Measurements from ENCODE around the gene SFTPB.
A peak's percentile ranks its signal among the peaks of the same experiment; 100 is the strongest.

SFTPB gene

DNA sequence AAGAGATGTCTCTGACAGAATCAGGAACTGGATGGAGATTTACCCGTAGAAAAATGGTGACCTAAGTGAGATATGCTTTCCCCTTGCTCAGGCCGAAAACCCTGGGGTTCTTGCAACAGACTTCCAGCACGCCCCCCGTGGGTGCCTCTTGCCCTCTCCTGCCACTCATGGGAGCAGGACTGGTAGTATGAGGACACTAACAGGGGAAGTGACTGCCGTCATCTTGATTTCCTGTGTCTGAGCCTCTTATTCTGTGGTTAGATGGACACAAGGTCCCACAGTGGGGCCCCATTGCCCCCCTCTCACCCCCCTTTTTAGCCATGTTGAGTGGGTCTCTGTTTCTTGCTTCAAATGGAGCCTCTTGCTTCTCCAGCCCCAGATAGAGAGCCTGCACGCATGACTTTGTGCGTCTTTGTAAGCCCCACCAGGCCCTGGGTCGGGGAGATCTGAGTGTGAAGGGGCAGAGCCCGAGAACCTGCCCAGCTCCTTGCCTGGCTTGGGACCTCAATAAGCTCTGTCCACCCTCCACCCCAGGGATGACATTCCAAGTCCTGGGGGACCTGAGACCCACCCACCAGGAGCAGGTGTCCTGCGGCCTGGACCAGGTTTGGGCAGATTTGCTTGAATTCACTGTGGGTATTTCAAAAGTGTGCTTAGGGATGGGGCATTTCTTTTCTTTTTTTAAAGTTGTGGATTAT, 38.7 kb upstream of the SFTPB start:
- H3K27me3 Mint-ChIP-seq: peaks cover 3% of the 10 kb centered on the region
- no peak overlapping the region for H3K27ac Mint-ChIP-seq
- H3K4me3 Mint-ChIP-seq: no peak overlapping the region
- no peaks in the 10 kb centered on the region for H3K9me3 Mint-ChIP-seq (ENCODE audit: low read depth)
- peaks cover 19% of the 10 kb centered on the region for H3K4me1 Mint-ChIP-seq (ENCODE audit: low read depth)
- no peaks in the 10 kb centered on the region for H3K36me3 Mint-ChIP-seq

- no peaks in the 10 kb centered on the region for H3K9me3 Mint-ChIP-seq (ENCODE audit: low read depth)
- no peak overlapping the region for H3K4me3 Mint-ChIP-seq
- H3K27me3 Mint-ChIP-seq: peaks cover 3% of the 10 kb centered on the region
- no peak overlapping the region for H3K27ac Mint-ChIP-seq
- H3K4me1 Mint-ChIP-seq (ENCODE audit: low read depth): peaks cover 22% of the 10 kb centered on the region
- no peaks in the 10 kb centered on the region for H3K36me3 Mint-ChIP-seq
Observed at GRCh38 chr2:85706063-85706462, 38.1 kb upstream of the SFTPB start.

DNA sequence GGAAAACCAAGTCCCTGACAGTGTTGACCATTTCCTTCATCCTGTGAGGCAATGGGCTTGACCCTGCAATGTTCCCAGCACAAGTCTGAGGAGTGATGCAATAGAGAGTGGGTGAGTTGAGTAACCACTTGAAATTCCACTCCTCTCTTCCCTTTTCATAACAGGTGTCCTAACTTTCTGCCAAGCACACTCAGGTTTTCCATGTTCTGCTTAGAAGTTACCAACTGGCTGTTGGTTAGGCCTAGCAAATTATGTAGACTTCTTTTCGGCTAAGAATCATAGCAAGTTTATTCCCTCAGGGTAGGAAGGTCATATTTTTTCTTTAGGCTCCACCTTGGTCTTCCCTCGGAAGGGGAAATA, 37.7 kb upstream of the SFTPB start:
- no peak overlapping the region for H3K4me3 Mint-ChIP-seq
- H3K36me3 Mint-ChIP-seq: no peaks in the 10 kb centered on the region
- H3K27me3 Mint-ChIP-seq: peaks cover 3% of the 10 kb centered on the region
- H3K9me3 Mint-ChIP-seq (ENCODE audit: low read depth): no peaks in the 10 kb centered on the region
- peaks cover 22% of the 10 kb centered on the region for H3K4me1 Mint-ChIP-seq (ENCODE audit: low read depth)
- H3K27ac Mint-ChIP-seq: no peak overlapping the region

- H3K27ac Mint-ChIP-seq: no peak overlapping the region
- no peak overlapping the region for H3K4me3 Mint-ChIP-seq
- peaks cover 3% of the 10 kb centered on the region for H3K27me3 Mint-ChIP-seq
- H3K36me3 Mint-ChIP-seq: no peaks in the 10 kb centered on the region
- peaks cover 22% of the 10 kb centered on the region for H3K4me1 Mint-ChIP-seq (ENCODE audit: low read depth)
- no peaks in the 10 kb centered on the region for H3K9me3 Mint-ChIP-seq (ENCODE audit: low read depth)
Observed at GRCh38 chr2:85704800-85705679, 37.0 kb upstream of the SFTPB start.

- Mint-ChIP-seq H3K36me3 (no peaks in the 10 kb centered on the region), H3K4me3 (no peak overlapping the region), H3K27ac (no peak overlapping the region)
Observed at GRCh38 chr2:85704038-85704437, 36.0 kb upstream of the SFTPB start.

GRCh38 chr2:85703329-85703728, 35.3 kb upstream of the SFTPB start:
- Mint-ChIP-seq H3K4me1 (ENCODE audit: low read depth) (peaks cover 22% of the 10 kb centered on the region), H3K4me3 (no peak overlapping the region), H3K36me3 (no peaks in the 10 kb centered on the region), H3K27me3 (peaks cover 3% of the 10 kb centered on the region), H3K27ac (peak overlapping the region; percentile 61), H3K9me3 (ENCODE audit: low read depth) (no peaks in the 10 kb centered on the region)

More at GRCh38 chr2:85704038-85704437, 36.0 kb upstream of the SFTPB start:
- Mint-ChIP-seq H3K9me3 (ENCODE audit: low read depth) (no peaks in the 10 kb centered on the region), H3K4me1 (ENCODE audit: low read depth) (peaks cover 22% of the 10 kb centered on the region), H3K27me3 (peaks cover 3% of the 10 kb centered on the region)

- Mint-ChIP-seq H3K36me3 (no peaks in the 10 kb centered on the region), H3K27me3 (no peaks in the 10 kb centered on the region), H3K9me3 (ENCODE audit: low read depth) (no peaks in the 10 kb centered on the region), H3K4me3 (no peak overlapping the region), H3K27ac (peak overlapping the region; percentile 61), H3K4me1 (ENCODE audit: low read depth) (peaks cover 22% of the 10 kb centered on the region)
Observed at GRCh38 chr2:85702800-85703199, 34.8 kb upstream of the SFTPB start.

GRCh38 chr2:85702172-85702571, 34.2 kb upstream of the SFTPB start:
- H3K27ac Mint-ChIP-seq: peak overlapping the region; percentile 37

GRCh38 chr2:85699325-85699724, 31.3 kb upstream of the SFTPB start:
- no peaks in the 10 kb centered on the region for H3K27me3 Mint-ChIP-seq
- H3K36me3 Mint-ChIP-seq: no peaks in the 10 kb centered on the region
- H3K27ac Mint-ChIP-seq: no peak overlapping the region
- H3K4me3 Mint-ChIP-seq: no peak overlapping the region
- peaks cover 21% of the 10 kb centered on the region for H3K4me1 Mint-ChIP-seq (ENCODE audit: low read depth)
- H3K9me3 Mint-ChIP-seq (ENCODE audit: low read depth): no peaks in the 10 kb centered on the region

More at GRCh38 chr2:85702172-85702571, 34.2 kb upstream of the SFTPB start:
- Mint-ChIP-seq H3K36me3 (no peaks in the 10 kb centered on the region), H3K4me1 (ENCODE audit: low read depth) (peaks cover 22% of the 10 kb centered on the region), H3K4me3 (no peak overlapping the region), H3K9me3 (ENCODE audit: low read depth) (no peaks in the 10 kb centered on the region), H3K27me3 (no peaks in the 10 kb centered on the region)

DNA sequence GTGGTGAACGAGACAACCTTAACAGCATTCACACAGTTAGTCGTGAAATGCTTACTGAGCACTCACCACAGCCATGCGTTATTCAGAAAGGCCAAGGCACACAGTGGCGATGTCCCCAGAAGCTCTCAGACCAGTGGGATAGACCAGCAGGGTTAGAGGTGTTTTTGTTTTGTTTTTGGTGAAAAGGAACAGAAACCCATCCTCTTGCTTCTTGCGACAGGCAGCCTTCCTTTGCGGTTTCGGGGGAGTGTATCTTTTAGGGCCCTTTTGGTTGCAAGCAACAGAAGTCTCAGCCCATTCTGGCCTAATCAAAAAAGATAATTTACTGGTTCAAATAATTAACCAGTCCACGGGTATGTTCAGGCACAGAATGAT, 30.9 kb upstream of the SFTPB start:
- Mint-ChIP-seq H3K36me3 (no peaks in the 10 kb centered on the region), H3K27ac (no peak overlapping the region), H3K4me3 (no peak overlapping the region), H3K9me3 (ENCODE audit: low read depth) (no peaks in the 10 kb centered on the region), H3K27me3 (no peaks in the 10 kb centered on the region), H3K4me1 (ENCODE audit: low read depth) (peaks cover 19% of the 10 kb centered on the region)

GRCh38 chr2:85698184-85698879, 30.3 kb upstream of the SFTPB start:
- Mint-ChIP-seq H3K27me3 (no peaks in the 10 kb centered on the region), H3K27ac (no peak overlapping the region), H3K9me3 (ENCODE audit: low read depth) (no peaks in the 10 kb centered on the region), H3K4me1 (ENCODE audit: low read depth) (peaks cover 19% of the 10 kb centered on the region), H3K4me3 (no peak overlapping the region), H3K36me3 (no peaks in the 10 kb centered on the region)

GRCh38 chr2:85697716-85698115, 29.7 kb upstream of the SFTPB start:
- no peaks in the 10 kb centered on the region for H3K9me3 Mint-ChIP-seq (ENCODE audit: low read depth)
- H3K4me3 Mint-ChIP-seq: no peak overlapping the region
- H3K27ac Mint-ChIP-seq: no peak overlapping the region
- H3K36me3 Mint-ChIP-seq: no peaks in the 10 kb centered on the region
- peaks cover 12% of the 10 kb centered on the region for H3K4me1 Mint-ChIP-seq (ENCODE audit: low read depth)
- no peaks in the 10 kb centered on the region for H3K27me3 Mint-ChIP-seq

DNA sequence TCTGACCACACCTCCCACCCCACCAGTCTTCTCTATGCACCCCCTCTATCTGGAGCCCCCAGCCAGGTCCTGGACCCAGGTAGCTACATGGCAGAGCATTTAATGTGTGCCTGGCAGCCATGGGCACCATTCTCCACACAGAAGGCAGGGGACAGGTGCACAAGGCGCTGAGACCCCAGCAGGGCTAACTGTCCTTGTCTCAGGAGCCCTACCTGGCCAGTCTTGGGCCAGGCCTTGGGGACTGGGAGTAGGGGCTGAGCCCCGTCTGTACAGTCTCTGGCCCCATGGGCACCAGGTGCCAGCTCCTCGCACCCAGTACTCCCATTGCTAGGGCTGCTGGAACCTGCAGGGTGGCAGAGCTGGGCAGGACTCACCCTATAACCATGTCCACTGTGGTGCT, 29.1 kb upstream of the SFTPB start:
- no peak overlapping the region for H3K4me3 Mint-ChIP-seq
- no peaks in the 10 kb centered on the region for H3K27me3 Mint-ChIP-seq
- peaks cover 6% of the 10 kb centered on the region for H3K4me1 Mint-ChIP-seq (ENCODE audit: low read depth)
- H3K27ac Mint-ChIP-seq: no peak overlapping the region
- no peaks in the 10 kb centered on the region for H3K36me3 Mint-ChIP-seq
- no peaks in the 10 kb centered on the region for H3K9me3 Mint-ChIP-seq (ENCODE audit: low read depth)

GRCh38 chr2:85695691-85696668, 28.0 kb upstream of the SFTPB start:
- H3K9me3 Mint-ChIP-seq (ENCODE audit: low read depth): no peaks in the 10 kb centered on the region
- no peaks in the 10 kb centered on the region for H3K36me3 Mint-ChIP-seq
- H3K27me3 Mint-ChIP-seq: no peaks in the 10 kb centered on the region
- no peak overlapping the region for H3K4me3 Mint-ChIP-seq
- H3K27ac Mint-ChIP-seq: no peak overlapping the region
- H3K4me1 Mint-ChIP-seq (ENCODE audit: low read depth): no peaks in the 10 kb centered on the region
